Activated naive CD4-positive, alpha-beta T cell treated with anti-CD3 and anti-CD28 coated beads, Interleukin-2, amount 50 U/mL, for 16 hours (primary cell): Measurements from ENCODE around the gene HES4.
A peak's percentile ranks its signal among the peaks of the same experiment; 100 is the strongest.
"Not testable (repeated sequence)": the region's sequence is repeated elsewhere in the genome, so short reads cannot be mapped to it uniquely, and the experiment has no call there.

Experiments
- DNase-seq: peaks from one replicate; pipeline ENCODE4 v3.0.0-alpha.2; 2020

The HES4 gene

DNA sequence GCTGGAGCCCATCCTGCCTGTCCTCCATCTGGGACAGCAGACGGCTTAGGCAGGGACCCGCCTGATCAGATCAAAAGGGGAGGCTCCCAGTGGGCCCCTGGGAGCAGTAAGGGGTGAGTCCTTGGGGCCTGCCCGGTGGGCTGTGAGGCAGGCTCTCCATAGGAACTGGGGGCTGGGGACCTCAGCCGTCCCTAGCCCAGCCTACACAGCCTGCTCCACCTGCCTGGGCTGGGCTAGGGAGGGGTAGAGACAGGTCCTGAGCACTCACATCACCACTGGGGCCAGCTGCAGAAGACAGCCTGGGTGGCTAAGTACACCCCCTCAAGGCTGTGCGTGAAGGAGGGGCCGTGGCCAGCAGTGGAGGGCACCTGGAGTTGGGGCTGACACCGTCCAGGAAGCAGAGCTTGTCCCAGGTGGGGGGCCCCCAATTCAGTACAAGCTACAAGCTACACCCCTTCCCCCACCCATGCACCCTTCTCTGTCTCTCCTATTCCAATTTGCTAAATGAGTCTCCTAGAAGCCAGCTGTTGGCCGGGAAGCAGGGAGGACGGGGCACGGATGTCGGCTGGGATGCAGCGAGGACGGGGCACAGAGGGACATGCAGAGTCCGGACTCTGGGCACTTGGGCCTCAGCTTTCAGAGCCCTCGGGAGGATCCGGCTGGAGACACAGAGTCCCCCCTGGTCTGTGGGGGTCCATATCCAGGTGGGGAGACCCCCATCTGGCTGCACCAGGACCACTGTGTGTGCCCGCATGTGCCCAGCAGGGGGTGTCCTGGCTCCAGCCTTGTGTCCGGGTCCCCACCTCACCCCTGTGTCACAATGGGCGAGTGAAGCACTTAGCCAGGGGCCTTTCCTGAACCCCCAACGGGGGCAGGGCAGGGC lies 15.1 kb upstream of the HES4 start:
- DNase-seq: no peak

DNA sequence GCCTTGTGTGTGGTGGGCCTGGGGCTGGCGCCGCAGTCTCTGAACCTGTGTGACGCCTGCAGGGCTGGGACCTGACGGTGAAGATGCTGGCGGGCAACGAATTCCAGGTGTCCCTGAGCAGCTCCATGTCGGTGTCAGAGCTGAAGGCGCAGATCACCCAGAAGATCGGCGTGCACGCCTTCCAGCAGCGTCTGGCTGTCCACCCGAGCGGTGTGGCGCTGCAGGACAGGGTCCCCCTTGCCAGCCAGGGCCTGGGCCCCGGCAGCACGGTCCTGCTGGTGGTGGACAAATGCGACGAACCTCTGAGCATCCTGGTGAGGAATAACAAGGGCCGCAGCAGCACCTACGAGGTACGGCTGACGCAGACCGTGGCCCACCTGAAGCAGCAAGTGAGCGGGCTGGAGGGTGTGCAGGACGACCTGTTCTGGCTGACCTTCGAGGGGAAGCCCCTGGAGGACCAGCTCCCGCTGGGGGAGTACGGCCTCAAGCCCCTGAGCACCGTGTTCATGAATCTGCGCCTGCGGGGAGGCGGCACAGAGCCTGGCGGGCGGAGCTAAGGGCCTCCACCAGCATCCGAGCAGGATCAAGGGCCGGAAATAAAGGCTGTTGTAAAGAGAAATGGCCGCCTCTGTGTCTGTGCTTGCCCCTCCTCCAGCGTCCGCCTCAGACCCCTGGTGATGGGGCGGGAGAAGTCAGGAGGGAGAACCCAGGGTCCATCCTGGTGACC lies 14.2 kb upstream of the HES4 start:
- DNase-seq: peak; percentile 48

DNA sequence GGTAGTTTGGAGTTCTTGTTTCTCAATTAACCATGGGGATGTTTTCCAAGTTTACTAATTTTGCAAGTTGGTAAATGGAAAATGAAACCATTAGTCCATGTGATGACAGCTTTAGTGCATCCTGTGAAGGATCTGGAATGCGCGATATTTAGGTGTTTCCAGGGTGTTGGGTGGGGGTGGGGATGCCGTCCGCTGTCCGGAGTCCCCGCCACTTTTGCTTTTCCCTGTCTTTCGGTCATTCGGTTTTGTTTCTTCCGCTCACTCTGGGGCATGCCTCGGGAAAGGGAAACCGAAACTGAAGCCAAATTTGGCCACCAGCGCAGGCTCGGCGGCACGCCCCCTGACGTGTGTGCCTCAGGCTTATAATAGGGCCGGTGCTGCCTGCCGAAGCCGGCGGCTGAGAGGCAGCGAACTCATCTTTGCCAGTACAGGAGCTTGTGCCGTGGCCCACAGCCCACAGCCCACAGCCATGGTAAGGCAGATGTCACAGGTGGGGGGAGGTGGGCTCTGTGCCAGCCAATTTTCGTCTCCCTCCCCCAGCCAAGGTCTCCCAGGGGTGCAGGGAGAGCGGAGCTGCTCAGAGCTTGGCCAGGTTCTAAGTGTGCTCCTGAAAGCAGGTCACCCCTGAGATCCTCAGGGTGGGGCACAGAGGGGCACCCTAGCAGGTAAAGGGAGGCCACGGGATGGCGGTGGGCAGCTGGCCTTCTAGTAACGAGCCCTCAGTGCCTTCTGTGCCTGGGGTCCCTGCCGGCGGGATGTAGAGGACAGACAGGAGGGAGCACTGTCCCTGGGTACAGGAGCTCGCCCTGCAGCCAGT lies 13.4 kb upstream of the HES4 start, which contains the start of gene ISG15:
Gene ISG15, plus strand, starts transcription at position 393 of the 817 bp plus-strand sequence. Its CDS starts 77 bp downstream, at position 470.
- peak; percentile 84 for DNase-seq

DNA sequence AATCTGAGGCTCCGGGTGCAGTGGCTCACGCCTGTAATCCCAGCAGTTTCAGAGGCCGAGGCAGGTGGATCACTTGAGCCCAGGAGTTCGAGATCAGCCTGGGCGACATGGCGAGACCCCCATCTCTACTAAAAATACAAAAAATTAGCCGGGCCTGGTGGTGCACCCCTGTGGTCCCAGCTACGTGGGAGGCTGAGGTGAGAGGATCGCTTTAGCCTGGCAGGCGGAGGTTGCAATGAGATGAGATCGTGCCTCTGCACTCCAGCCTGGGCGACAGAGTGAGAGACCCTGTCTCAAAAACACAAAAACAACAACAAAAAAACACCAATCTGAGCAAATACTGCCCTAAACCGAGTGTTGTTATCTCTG lies 12.8 kb upstream of the HES4 start:
- not testable (repeated sequence) for DNase-seq

DNA sequence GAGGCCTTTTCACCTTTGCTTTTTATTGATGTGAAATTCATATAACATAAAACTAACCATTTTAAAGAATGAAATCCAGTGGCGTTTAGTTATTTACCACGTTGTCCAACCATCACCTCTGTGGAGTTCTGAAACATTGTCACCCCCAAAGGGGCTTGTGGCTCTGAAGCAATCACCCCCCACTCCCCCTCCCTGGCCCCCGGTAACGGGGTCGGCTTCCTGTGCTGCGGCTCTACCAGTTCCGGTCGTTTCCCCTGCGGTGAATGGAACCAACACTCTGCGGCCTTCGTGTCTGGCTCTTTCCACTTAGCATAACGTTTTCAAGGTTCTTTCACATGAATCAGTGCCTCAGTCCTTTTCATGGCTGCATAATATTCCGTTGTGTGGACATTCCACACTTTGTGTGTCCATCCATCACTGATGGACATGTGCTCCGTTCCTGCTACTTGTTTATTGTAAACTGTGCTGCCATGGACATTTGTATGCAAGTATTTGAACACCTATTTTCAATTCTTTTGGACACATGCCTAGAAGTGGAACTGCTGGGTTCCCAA lies 11.6 kb upstream of the HES4 start:
- no peak for DNase-seq

DNA sequence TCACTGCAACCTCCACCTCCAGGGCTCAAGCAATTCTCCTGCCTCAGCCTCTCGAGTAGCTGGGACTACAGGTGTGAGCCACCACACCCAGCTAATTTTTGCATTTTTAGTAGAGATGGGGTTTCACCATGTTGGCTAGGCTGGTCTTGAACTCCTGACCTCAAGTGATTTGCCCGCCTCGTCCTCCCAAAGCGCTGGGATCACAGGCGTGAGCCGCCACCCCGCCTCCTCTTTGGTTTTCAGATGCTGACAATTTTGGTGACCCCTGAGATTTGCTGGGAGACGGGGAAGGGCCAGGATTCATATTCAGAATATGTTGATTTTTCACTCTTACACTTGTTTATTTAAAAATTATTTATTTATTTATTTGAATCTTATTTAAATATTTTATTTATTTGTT lies 10.2 kb upstream of the HES4 start:
- DNase-seq: not testable (repeated sequence)

DNA sequence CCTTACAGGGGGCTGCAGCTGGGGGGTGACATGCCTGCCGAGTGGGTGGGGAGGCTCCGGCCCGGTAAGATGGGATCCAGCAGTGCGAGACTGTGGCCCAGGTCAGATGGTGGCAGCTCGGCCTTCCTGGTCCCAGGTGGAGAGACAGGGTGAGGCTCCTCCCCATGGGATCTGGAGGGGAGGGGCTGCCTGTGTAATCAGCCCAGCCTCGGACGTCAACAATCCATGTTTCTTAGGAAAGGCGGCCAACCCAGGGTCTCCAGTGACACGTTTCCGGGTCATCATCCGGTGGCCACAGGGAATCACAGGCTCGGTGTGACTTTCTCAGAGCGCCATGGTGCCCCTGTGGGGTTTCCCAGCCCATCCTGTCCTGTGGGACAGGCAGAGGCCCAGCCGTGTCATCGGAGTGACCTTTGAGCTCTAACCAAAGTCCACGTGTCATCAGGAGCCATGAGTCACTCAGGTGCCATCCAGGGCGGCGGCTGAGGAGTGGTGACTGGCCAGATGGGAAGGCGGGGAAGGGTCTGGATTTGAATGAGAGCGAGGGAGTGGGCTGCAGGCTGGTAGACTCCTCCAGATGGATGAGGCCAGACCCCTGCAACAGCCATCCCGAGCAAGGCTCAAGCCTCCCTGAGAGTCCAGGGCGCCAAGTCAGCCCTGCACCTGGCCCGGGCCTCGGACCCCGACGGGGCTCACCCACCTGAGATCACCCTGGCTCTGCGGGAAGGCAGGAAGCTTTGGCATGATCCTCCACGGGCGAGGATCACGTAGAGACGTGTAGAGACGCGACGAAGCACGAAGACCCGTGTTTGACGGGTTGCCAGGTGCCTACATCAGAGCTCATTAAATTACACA lies 6.6 kb upstream of the HES4 start:
- DNase-seq: no peak

DNA sequence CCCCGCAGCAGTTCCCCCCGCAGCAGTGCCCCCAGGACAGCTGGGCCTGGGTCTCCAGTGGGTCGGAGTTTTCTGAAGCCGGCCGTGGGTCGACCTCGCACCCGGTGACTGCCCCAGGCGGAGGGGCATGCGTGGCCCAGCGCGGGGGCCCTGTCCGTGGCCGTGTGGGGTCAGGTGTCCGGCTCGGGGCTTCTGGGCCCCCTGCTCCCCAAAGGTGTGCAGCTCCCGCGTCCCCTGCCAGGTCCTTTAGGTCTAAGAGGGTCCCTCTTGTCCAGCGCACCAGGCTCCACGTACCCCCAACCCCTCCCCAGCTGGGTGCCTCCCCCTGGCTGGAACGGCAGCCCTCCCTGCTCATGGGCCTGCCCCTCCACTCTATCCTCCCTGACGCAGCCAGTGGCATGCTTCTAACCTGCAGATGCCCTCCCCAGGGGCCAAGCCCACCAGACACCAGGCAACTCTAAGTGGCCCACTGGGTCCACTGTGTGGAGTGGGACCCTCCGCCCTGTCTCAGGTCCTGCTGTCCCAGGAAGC lies 5.9 kb upstream of the HES4 start:
- no peak for DNase-seq

DNA sequence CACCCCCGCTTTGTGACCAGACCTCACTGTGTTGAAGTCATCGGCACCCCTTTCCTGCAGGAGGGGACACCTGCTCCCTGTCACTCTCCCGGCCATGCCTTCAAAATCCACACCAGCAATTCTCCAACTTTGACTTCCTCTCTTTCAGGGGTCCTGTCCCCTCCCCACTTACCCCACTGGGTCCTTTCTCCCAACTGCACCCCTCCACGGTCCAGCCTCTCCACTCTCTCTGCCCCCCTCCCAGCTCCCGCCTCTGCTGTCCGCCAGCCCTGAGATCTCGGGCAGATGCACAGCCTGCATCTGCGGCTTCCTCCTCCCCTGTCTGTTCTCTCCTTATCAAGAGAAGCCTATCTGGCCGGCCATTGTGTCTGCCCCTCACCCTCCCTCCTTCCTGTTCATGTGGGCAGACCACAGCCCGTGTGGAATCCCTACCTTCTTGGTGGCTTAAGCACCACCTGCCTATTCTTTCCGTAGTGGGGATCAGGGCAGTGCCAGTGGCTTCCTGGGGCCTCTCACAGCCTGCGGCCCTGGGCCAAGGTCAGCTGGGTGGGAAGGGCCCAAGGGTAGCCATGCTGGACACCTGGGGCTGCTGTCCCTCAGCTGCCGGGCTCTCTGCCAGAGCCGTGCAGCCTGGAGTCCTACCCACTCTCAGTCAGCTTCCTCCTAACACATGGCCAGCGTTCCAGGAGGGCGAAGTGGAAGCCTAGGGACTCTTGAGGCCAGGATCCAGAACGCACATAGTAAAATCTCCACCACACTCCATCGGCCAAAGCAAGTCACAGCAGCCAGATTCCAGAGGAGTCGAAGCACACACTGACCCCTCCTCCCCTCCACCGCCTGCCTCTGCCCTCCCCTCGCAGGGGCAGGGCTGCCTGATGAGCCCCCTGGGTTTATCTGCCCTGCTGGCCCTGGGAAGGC lies 5.1 kb upstream of the HES4 start:
- DNase-seq: no peak

DNA sequence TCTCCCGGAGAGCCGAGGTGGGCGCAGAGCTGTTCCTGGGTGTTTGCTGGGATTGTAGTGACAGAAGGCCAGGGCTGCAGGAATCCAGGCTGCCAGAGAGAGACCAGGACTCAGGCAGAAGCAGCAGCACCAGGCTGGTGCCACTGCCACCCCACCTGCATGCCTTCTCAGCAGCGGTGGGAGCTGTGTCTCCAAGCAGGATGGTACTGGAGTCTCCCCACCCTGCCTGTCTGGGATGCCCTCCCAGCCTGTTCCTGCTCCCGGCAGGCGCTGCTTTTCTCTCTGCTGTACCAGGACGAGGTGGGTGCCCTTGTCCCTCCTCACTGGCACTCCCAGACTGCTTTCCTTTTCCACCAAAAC lies 4.5 kb upstream of the HES4 start:
- DNase-seq: no peak

DNA sequence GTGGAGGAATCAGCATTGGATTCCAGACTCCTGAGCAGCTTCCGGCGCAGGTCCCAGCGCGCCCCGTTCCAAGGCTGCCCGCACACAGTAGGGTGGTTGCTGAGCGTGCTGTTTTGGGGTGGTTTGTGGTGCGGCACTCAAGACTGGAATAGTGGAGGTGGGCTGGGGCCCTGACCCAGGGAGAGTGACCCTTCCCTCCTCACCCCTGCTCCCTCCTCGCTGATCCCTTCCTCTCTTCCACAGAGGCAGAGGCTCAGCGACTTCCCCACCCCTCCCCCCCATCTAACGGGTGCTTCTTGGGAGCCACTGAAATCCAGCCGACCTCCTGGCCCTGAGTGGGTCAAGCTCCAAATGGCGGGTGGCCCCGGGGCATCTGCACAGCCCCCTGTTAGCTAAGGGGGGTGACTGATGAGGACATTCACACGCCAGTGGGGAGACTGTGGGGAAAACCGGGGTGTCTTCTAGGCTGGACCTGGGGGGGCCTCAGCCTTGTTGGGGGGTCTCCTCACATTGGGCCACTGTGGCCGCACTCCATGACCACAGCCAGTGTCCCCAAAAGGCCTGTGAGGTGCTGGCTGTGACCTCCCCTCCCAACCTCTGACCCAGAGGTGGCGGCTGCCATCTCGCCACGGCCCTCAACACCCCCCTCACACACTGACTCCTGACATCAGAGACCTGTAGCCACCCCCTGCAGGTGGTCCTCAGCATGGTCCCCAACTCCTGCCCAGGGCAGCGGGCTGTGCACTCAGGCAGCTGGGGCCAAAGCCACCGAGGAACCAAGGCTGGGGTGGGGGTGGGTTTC lies 3.9 kb upstream of the HES4 start:
- DNase-seq: no peak

DNA sequence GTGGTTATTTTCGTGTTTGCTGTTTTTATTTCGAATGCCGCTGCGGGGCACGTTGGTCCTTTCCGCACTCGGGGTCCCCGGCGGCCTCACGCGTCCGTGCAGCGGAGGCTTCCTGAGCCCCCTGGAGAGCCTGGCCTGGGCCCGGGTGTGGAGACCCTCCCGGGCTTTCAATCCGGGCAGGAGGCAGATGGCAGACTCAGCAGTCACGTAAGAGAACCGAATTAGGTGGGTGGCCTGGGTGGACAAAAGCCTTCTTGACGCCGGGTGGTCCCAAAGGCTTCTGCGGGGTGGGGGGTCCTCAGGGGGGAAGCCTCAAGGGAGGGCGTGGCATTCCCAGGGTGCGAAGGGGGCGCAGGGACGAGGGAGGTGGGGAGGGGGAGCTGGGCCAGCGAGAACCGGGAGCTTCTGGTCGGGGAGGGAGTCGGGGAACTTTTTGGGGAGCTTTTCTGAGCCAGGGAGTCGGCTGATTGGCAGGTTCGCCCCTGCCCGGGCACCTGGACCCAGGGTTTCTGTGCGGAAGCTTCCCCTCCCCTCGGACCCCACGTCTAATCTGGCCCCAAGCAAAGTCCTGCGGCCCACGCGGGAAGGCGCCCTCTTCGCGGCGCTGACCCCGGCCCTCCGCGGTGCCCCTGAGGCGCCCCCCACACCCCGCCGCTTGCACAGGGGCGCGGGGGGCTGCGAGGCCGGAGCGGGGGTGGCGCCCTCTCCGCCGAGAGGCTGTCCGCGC lies 1.3 kb upstream of the HES4 start:
- no peak for DNase-seq

DNA sequence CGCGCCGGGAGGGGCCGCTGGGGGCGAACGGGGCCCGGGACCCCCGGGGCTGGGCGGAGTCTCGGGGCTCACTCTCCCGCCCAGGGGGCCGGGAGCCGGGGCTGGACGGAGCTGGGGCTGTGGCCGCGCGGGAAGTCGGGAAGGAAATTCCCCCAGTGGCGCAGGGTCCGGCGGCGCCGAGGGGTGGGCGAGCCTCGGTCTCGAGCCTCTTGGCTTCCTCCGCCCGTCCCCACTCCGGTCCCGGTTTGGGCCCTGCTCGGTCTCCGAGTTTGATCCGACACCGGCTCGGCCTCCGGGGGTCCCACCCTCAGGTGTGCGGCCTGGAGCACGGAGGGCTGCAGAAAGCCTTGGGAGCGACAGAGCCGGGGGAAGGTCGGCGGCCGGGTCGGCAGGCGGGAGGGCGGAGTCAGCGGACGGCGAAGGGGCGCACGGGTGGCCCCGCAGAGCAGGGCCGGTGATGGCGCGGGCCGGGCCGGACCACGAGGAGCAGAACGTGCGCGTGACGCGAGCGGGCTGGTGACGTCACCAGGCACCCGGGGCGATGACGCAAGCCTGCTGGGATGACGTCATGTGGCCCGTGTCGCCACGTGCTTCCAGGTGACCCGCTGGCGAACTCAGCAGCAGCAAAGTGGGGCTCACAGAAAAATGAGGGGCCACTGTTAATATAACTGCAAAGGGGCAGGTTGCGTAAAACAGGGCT lies 610 bp upstream of the HES4 start:
- peak; percentile 80 for DNase-seq

DNA sequence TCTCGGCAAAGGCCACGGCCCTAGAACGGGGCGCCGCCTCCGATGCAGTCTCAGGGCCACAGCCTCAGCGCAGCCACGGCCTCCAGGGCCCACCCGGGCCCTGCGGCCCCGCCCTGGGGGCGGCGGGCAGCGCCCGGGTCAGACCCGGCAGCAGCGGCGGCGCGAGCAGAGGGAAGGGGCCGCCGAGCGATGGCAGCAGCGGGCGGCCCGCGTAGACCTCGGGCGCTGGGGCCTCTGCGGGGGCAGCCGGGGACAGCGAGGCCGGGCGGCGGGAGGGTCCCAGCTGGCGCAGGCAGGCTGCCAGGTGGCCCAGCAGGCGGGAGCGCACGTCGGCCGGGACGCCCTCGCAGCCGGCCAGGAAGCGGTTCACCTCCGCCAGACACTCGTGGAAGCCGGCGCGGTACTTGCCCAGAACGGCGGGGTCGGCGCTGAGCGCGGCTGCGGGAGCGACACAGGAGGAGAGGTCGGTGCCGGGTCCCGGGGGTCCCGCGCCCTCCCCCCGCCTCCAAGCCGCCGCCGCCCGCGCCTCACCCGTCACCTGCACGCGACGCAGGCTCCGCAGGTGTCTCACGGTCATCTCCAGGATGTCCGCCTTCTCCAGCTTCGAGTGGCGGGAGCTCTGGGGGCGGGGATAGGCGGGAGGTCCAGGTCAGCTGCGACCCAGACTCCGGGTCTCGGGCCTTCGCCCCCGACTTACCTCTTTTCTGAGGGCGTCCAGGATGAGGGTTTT lies 737 bp downstream of the HES4 start:
- DNase-seq: no peak

DNA sequence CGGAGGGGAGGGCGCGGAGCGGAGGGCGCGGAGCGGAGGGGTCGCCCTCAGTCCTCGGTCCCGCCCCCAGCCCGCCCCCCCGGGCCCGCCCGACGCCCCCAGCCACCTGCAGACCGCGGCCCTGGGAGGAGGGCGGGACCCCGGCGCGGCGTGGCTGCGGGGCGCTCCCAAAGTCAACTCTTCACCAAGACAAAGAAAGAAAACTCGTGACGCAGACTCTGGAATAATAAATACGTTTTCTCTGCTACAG lies 1.2 kb downstream of the HES4 start:
- DNase-seq: no peak

DNA sequence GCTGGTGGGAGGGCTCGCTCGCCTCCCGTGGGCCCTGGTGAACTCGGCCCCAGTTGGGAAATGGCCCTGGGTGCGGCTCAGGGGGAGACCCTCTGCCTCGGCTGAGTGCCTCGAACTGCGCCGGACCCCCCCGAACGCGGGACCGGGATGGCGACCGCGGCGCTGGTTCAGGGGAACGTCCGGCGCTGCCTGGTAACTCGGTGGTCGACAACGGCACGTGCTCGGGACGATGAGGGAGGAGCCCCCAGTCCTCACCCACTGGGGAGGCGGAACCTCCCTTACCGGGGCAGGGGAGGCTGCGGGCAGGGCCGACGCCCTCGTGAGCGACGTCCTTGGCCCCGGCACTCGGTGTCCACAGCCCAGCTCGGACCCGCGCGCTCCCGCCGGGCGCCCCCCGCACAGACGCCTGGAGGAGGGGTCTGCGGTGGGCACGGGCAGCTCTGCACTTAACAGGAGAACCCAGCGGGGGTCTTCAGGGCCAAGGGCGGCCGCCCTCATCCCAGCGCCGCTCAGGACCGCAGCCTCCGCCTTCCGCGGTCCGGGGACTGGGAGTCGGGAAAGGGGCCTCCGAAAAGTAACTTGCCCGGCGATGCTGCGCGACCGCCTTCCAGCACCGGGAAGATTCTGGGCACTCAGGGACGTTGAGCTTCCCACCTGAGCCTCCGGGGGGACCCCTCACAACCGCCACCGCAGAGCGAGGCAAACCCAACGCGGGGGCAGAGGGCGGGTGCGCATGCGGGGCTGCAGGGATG lies 1.7 kb downstream of the HES4 start:
- DNase-seq: no peak

DNA sequence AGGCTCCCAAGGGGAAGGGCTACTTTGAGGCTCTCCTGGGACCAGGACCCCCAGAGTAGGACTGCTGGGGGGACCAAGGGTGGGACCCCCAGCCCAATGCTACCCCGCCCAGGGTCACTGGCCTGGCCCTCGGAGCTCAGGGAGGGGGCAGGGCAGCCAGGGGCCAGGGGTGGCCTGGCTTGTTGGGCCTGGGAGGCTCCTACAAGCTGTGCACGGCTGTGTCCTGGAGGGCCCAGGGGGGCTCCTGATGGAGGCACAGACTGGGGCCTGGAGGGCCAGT lies 2.2 kb downstream of the HES4 start:
- no peak for DNase-seq
